ENCODE data around the gene KRT82.

- TF ChIP-seq POLR2A (IDR thresholded peaks at IDR 0.05) (no peak), CTCF (IDR thresholded peaks at IDR 0.05) (no peak)
Observed at GRCh38 chr12:52350786-52351185, 55.3 kb downstream of the KRT82 start.
